Hepatocyte (in vitro differentiated cells): ENCODE results near the gene USH2A.

Source experiments
- EZH2 ChIP-seq: fragments of 200-600 bp; sonication (generic); IDR thresholded peaks from 2 replicates; pipeline ENCODE4 v1.6.1; 2016; ENCODE audit warnings: antibody characterized with exemption, mild to moderate bottlenecking, borderline replicate concordance
- EZH2phosphoT487 ChIP-seq: fragments of 200-600 bp; sonication (generic); IDR thresholded peaks from one replicate; pipeline ENCODE4 v1.6.1; 2018; ENCODE audit warnings: antibody characterized with exemption, mild to moderate bottlenecking, low read depth, moderate library complexity; ENCODE audit not compliant: unreplicated experiment, severe bottlenecking
- TF ChIP-seq, protein P1 (sequence below): fragments of 200-600 bp; sonication (generic); IDR thresholded peaks from 2 replicates; pipeline ENCODE4 v1.5.1; 2016; ENCODE audit warnings: antibody characterized with exemption, mild to moderate bottlenecking; ENCODE audit not compliant: poor library complexity

DNA sequence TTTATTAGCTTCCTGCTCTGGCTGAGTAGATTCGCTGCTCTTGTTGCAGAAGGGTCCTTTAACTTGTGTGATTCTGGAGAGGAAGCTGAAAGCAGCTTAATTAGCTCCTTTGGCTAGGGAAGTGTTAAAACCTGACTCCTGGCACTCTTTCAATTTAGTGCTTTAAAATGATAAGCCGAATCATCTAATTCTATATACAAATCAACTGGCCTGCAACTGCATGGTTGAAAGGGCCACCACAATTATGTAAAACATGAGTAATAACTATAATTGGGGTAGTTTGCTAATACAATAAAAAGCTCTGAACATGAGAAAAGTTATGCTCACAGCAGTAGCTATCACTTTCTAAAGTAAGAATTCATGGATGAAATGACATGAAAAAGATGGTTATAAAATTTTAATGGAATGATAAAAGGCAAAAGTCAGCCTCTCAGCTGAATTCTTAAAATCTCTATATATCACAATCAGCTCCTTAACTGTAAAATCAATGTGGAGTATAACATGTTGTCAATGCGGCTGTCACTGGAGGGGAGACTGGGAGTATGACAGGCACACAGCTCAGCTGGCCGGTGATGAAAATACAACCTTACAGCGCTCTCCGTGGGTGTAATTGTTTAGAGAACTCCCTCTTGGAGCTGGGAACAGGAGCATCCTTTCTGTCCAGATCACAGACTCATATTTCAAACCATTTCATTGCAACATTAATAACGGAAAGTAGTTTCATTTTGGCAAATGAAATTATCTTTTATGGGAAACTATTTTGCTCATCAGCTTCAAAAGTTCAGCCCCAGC, 531.8 kb downstream of the USH2A start:
- TF ChIP-seq, protein P1, sequence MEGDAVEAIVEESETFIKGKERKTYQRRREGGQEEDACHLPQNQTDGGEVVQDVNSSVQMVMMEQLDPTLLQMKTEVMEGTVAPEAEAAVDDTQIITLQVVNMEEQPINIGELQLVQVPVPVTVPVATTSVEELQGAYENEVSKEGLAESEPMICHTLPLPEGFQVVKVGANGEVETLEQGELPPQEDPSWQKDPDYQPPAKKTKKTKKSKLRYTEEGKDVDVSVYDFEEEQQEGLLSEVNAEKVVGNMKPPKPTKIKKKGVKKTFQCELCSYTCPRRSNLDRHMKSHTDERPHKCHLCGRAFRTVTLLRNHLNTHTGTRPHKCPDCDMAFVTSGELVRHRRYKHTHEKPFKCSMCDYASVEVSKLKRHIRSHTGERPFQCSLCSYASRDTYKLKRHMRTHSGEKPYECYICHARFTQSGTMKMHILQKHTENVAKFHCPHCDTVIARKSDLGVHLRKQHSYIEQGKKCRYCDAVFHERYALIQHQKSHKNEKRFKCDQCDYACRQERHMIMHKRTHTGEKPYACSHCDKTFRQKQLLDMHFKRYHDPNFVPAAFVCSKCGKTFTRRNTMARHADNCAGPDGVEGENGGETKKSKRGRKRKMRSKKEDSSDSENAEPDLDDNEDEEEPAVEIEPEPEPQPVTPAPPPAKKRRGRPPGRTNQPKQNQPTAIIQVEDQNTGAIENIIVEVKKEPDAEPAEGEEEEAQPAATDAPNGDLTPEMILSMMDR: no peak
- TF ChIP-seq EZH2phosphoT487 (no peak), EZH2 (no peak)
